Measurements from ENCODE around the gene OTUB2.
"Not testable (repeated sequence)": the region's sequence is repeated elsewhere in the genome, so short reads cannot be mapped to it uniquely, and the experiment has no call there.

OTUB2 gene

GRCh38 chr14:94062344-94062940 is 36.3 kb downstream of the OTUB2 start:
- no peaks in the 10 kb centered on the region for H3K27me3 ChIP-seq (ENCODE audit: insufficient read depth, low read length)
- no peak overlapping the region for H2AFZ ChIP-seq (ENCODE audit: low read length, unreplicated experiment)
- peak overlapping the region; percentile 62 for H3K27ac ChIP-seq (ENCODE audit: low read depth, low read length)
- H3K79me2 ChIP-seq (ENCODE audit: control insufficient read depth, insufficient read depth, low read length, unreplicated experiment), result peaks cover 65% of the 10 kb centered on the region
- H3K4me3 ChIP-seq (ENCODE audit: low read depth, low read length), result peak overlapping the region; percentile 39; the same call in 1 of the 2 replicates
- peaks cover 37% of the 10 kb centered on the region for H3K36me3 ChIP-seq (ENCODE audit: insufficient read depth, low read length)
- H3K4me1 ChIP-seq (ENCODE audit: control insufficient read depth, insufficient read depth, low read length, unreplicated experiment), result peaks cover 24% of the 10 kb centered on the region

GRCh38 chr14:94066089-94066676 is 40.0 kb downstream of the OTUB2 start:
- no peak overlapping the region for H3K4me3 ChIP-seq (ENCODE audit: low read depth, low read length)
- H3K4me1 ChIP-seq (ENCODE audit: control insufficient read depth, insufficient read depth, low read length, unreplicated experiment), result peaks cover 24% of the 10 kb centered on the region
- H3K36me3 ChIP-seq (ENCODE audit: insufficient read depth, low read length), result peaks cover 14% of the 10 kb centered on the region
- no peaks in the 10 kb centered on the region for H3K27me3 ChIP-seq (ENCODE audit: insufficient read depth, low read length)
- H3K27ac ChIP-seq (ENCODE audit: low read depth, low read length), result no peak overlapping the region
- H3K79me2 ChIP-seq (ENCODE audit: control insufficient read depth, insufficient read depth, low read length, unreplicated experiment), result peaks cover 95% of the 10 kb centered on the region
- no peak overlapping the region for H2AFZ ChIP-seq (ENCODE audit: low read length, unreplicated experiment)

GRCh38 chr14:94072076-94072475 is 45.9 kb downstream of the OTUB2 start:
- not testable (repeated sequence) for H3K4me1 ChIP-seq (ENCODE audit: control insufficient read depth, insufficient read depth, low read length, unreplicated experiment); H3K27me3 ChIP-seq (ENCODE audit: insufficient read depth, low read length); H3K27ac ChIP-seq (ENCODE audit: low read depth, low read length); H3K4me3 ChIP-seq (ENCODE audit: low read depth, low read length); H2AFZ ChIP-seq (ENCODE audit: low read length, unreplicated experiment)
- Histone ChIP-seq H3K36me3 (ENCODE audit: insufficient read depth, low read length) (peaks cover 34% of the 10 kb centered on the region), H3K79me2 (ENCODE audit: control insufficient read depth, insufficient read depth, low read length, unreplicated experiment) (peaks cover 91% of the 10 kb centered on the region)

GRCh38 chr14:94074534-94074933 is 48.4 kb downstream of the OTUB2 start:
- H3K27me3 ChIP-seq (ENCODE audit: insufficient read depth, low read length), result no peaks in the 10 kb centered on the region
- no peak overlapping the region for H2AFZ ChIP-seq (ENCODE audit: low read length, unreplicated experiment)

GRCh38 chr14:94075008-94075407 is 48.9 kb downstream of the OTUB2 start:
- Histone ChIP-seq H3K79me2 (ENCODE audit: control insufficient read depth, insufficient read depth, low read length, unreplicated experiment) (peaks cover 91% of the 10 kb centered on the region), H3K27me3 (ENCODE audit: insufficient read depth, low read length) (no peaks in the 10 kb centered on the region), H2AFZ (ENCODE audit: low read length, unreplicated experiment) (no peak overlapping the region), H3K36me3 (ENCODE audit: insufficient read depth, low read length) (peaks cover 54% of the 10 kb centered on the region), H3K4me1 (ENCODE audit: control insufficient read depth, insufficient read depth, low read length, unreplicated experiment) (peaks cover 20% of the 10 kb centered on the region), H3K4me3 (ENCODE audit: low read depth, low read length) (no peak overlapping the region), H3K27ac (ENCODE audit: low read depth, low read length) (no peak overlapping the region)

More at GRCh38 chr14:94074534-94074933, 48.4 kb downstream of the OTUB2 start:
- no peak overlapping the region for H3K27ac ChIP-seq (ENCODE audit: low read depth, low read length)
- H3K4me1 ChIP-seq (ENCODE audit: control insufficient read depth, insufficient read depth, low read length, unreplicated experiment), result peaks cover 17% of the 10 kb centered on the region
- peaks cover 91% of the 10 kb centered on the region for H3K79me2 ChIP-seq (ENCODE audit: control insufficient read depth, insufficient read depth, low read length, unreplicated experiment)
- no peak overlapping the region for H3K4me3 ChIP-seq (ENCODE audit: low read depth, low read length)
- H3K36me3 ChIP-seq (ENCODE audit: insufficient read depth, low read length), result peaks cover 57% of the 10 kb centered on the region

- peaks cover 25% of the 10 kb centered on the region for H3K4me1 ChIP-seq (ENCODE audit: control insufficient read depth, insufficient read depth, low read length, unreplicated experiment)
- peaks cover 50% of the 10 kb centered on the region for H3K36me3 ChIP-seq (ENCODE audit: insufficient read depth, low read length)
- peak overlapping the region; percentile 93 for H3K4me3 ChIP-seq (ENCODE audit: low read depth, low read length)
- H3K27ac ChIP-seq (ENCODE audit: low read depth, low read length), result no peak overlapping the region
- no peaks in the 10 kb centered on the region for H3K27me3 ChIP-seq (ENCODE audit: insufficient read depth, low read length)
- H2AFZ ChIP-seq (ENCODE audit: low read length, unreplicated experiment), result no peak overlapping the region
- peaks cover 92% of the 10 kb centered on the region for H3K79me2 ChIP-seq (ENCODE audit: control insufficient read depth, insufficient read depth, low read length, unreplicated experiment)
Measured at GRCh38 chr14:94077111-94077821, 51.1 kb downstream of the OTUB2 start.

GRCh38 chr14:94077823-94078222 is 51.7 kb downstream of the OTUB2 start:
- Histone ChIP-seq H3K27ac (ENCODE audit: low read depth, low read length) (no peak overlapping the region), H3K4me1 (ENCODE audit: control insufficient read depth, insufficient read depth, low read length, unreplicated experiment) (peaks cover 29% of the 10 kb centered on the region), H3K27me3 (ENCODE audit: insufficient read depth, low read length) (no peaks in the 10 kb centered on the region), H2AFZ (ENCODE audit: low read length, unreplicated experiment) (no peak overlapping the region), H3K4me3 (ENCODE audit: low read depth, low read length) (peak overlapping the region; percentile 93), H3K36me3 (ENCODE audit: insufficient read depth, low read length) (peaks cover 48% of the 10 kb centered on the region), H3K79me2 (ENCODE audit: control insufficient read depth, insufficient read depth, low read length, unreplicated experiment) (peaks cover 92% of the 10 kb centered on the region)

- Histone ChIP-seq H3K36me3 (ENCODE audit: insufficient read depth, low read length) (peaks cover 42% of the 10 kb centered on the region), H2AFZ (ENCODE audit: low read length, unreplicated experiment) (peak overlapping the region; percentile 56), H3K27me3 (ENCODE audit: insufficient read depth, low read length) (no peaks in the 10 kb centered on the region), H3K4me3 (ENCODE audit: low read depth, low read length) (peak overlapping the region; percentile 93), H3K27ac (ENCODE audit: low read depth, low read length) (peak overlapping the region; percentile 78), H3K4me1 (ENCODE audit: control insufficient read depth, insufficient read depth, low read length, unreplicated experiment) (peaks cover 29% of the 10 kb centered on the region), H3K79me2 (ENCODE audit: control insufficient read depth, insufficient read depth, low read length, unreplicated experiment) (peaks cover 84% of the 10 kb centered on the region)
Measured at GRCh38 chr14:94079891-94080620, 53.9 kb downstream of the OTUB2 start.

GRCh38 chr14:94080621-94081385 is 54.7 kb downstream of the OTUB2 start, which contains the start of the genes DDX24 and IFI27L1:
TSS of gene DDX24 (minus strand) at chr14:94081202. CDS start at chr14:94079742, 1,460 bp downstream.
TSS of gene IFI27L1 (plus strand) at chr14:94081310. CDS start at chr14:94096938, 15,628 bp downstream.
- peaks cover 29% of the 10 kb centered on the region for H3K4me1 ChIP-seq (ENCODE audit: control insufficient read depth, insufficient read depth, low read length, unreplicated experiment)
- no peaks in the 10 kb centered on the region for H3K27me3 ChIP-seq (ENCODE audit: insufficient read depth, low read length)
- H3K79me2 ChIP-seq (ENCODE audit: control insufficient read depth, insufficient read depth, low read length, unreplicated experiment), result peaks cover 77% of the 10 kb centered on the region
- H3K4me3 ChIP-seq (ENCODE audit: low read depth, low read length), result peak within 1 kb of the TSS; percentile 93
- peaks cover 35% of the 10 kb centered on the region for H3K36me3 ChIP-seq (ENCODE audit: insufficient read depth, low read length)
- peak within 1 kb of the TSS; percentile 78 for H3K27ac ChIP-seq (ENCODE audit: low read depth, low read length)
- H2AFZ ChIP-seq (ENCODE audit: low read length, unreplicated experiment), result peak within 1 kb of the TSS; percentile 92

GRCh38 chr14:94081386-94081820 is 55.3 kb downstream of the OTUB2 start:
- Histone ChIP-seq H3K36me3 (ENCODE audit: insufficient read depth, low read length) (peaks cover 31% of the 10 kb centered on the region), H2AFZ (ENCODE audit: low read length, unreplicated experiment) (peak overlapping the region; percentile 92), H3K27me3 (ENCODE audit: insufficient read depth, low read length) (no peaks in the 10 kb centered on the region), H3K4me3 (ENCODE audit: low read depth, low read length) (peak overlapping the region; percentile 93), H3K4me1 (ENCODE audit: control insufficient read depth, insufficient read depth, low read length, unreplicated experiment) (peaks cover 29% of the 10 kb centered on the region), H3K27ac (ENCODE audit: low read depth, low read length) (peak overlapping the region; percentile 35; the same call in 1 of the 2 replicates), H3K79me2 (ENCODE audit: control insufficient read depth, insufficient read depth, low read length, unreplicated experiment) (peaks cover 71% of the 10 kb centered on the region)
